ENCODE results near the gene NKX1-1. TPM values are rescaled to one million over a fixed set of nuclear protein-coding genes. Genes with fewer than 3 reads are reported as not detected.

Gene NKX1-1
- total RNA-seq, 4 donors from 2014 or later = not detected

DNA sequence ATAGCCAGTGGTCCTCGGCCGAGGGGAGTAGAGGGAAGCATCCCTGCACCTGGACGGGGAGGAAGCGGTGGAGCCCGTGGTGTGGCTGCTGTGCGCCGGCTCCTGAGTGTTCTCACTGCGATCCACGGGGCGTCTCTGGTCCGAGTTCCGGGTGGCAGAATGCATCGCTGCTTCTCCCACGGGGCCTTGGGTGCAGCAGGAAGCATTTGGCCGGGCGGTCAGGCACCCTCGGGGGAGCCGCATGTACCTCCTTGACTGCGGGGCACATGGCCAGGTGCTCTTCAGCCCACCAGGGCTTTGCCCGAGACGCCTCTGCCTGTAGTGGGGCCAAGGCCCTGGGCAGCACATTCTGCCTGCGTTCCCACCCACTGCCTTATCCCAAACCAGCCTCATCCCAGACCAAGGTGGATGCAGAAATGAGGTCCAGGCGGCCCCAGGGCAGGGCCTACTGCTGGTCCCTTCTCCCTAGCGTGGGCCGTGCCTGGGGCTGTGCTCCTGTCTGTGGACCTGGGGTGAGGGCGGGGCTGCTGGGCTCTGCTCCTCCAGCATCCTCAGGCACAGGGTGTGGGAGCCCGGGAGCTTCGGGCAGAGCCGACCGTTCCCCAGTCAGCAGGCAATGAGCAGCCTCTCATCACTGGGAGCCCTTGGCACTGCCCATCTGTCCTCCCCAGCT is 27.5 kb downstream of the NKX1-1 start:
- Histone ChIP-seq H3K9me3 (no peaks in the 10 kb centered on the region), H3K27me3 (no peaks in the 10 kb centered on the region), H3K4me1 (no peaks in the 10 kb centered on the region), H3K27ac (no peak overlapping the region), H3K36me3 (peaks cover 0 to 94% of the 10 kb centered on the region in 2 donors), H3K4me3 (no peak overlapping the region)
- no peak for ATAC-seq
- TF ChIP-seq POLR2A (IDR thresholded peaks at IDR 0.05) (no peak), EP300 (IDR thresholded peaks at IDR 0.05) (no peak), POLR2AphosphoS5 (IDR thresholded peaks at IDR 0.05) (no peak)
- TF ChIP-seq, protein P1, sequence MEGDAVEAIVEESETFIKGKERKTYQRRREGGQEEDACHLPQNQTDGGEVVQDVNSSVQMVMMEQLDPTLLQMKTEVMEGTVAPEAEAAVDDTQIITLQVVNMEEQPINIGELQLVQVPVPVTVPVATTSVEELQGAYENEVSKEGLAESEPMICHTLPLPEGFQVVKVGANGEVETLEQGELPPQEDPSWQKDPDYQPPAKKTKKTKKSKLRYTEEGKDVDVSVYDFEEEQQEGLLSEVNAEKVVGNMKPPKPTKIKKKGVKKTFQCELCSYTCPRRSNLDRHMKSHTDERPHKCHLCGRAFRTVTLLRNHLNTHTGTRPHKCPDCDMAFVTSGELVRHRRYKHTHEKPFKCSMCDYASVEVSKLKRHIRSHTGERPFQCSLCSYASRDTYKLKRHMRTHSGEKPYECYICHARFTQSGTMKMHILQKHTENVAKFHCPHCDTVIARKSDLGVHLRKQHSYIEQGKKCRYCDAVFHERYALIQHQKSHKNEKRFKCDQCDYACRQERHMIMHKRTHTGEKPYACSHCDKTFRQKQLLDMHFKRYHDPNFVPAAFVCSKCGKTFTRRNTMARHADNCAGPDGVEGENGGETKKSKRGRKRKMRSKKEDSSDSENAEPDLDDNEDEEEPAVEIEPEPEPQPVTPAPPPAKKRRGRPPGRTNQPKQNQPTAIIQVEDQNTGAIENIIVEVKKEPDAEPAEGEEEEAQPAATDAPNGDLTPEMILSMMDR (IDR thresholded peaks at IDR 0.05) = no peak
- WGBS, 2 donors (ENCODE audit: low coverage in 1 of 2) = no CpG with 5 or more reads among the region's 30 CpGs

DNA sequence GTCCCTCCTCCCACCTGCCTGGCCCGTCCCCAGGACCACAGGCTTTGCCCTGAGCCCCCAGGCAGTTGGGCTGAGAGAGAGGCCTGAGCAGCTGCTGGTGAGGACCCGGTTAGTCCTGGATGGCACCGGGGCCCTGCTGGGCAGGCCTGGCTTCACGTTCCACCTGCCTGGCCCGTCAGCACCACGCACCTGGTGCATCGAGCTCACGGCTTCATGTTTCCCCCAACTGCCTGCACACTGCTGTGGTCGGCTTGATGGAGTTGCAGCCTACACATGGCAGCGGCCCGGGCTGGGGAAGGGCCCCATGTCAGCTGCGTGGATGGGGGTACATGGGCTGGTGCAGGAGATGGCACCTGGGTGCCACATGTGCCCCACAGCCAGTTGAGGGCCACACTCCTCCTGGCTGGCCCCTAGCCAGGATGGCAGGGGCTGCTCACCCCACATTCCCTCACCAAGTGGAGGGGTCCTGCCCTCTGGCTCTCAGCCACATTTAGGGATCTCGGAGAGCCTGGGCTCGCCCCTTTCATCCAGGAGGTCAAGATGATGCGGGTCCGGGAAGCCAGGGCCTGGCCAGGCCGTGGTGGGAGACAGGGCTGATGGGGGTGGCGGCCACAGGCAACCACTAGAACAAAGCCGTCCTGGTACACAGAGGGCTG is 28.5 kb downstream of the NKX1-1 start:
- no peak overlapping the region for H3K27ac ChIP-seq
- no peaks in the 10 kb centered on the region for H3K27me3 ChIP-seq
- no CpG with 5 or more reads among the region's 19 CpGs for WGBS, 2 donors (ENCODE audit: low coverage in 1 of 2)
- TF ChIP-seq, protein P1 (IDR thresholded peaks at IDR 0.05) = no peak
- no peak for TF ChIP-seq EP300 (IDR thresholded peaks at IDR 0.05)
- H3K4me1 ChIP-seq = no peaks in the 10 kb centered on the region
- ATAC-seq = no peak
- H3K4me3 ChIP-seq = no peak overlapping the region
- H3K9me3 ChIP-seq = no peaks in the 10 kb centered on the region
- peaks cover 0 to 94% of the 10 kb centered on the region in 2 donors for H3K36me3 ChIP-seq

DNA sequence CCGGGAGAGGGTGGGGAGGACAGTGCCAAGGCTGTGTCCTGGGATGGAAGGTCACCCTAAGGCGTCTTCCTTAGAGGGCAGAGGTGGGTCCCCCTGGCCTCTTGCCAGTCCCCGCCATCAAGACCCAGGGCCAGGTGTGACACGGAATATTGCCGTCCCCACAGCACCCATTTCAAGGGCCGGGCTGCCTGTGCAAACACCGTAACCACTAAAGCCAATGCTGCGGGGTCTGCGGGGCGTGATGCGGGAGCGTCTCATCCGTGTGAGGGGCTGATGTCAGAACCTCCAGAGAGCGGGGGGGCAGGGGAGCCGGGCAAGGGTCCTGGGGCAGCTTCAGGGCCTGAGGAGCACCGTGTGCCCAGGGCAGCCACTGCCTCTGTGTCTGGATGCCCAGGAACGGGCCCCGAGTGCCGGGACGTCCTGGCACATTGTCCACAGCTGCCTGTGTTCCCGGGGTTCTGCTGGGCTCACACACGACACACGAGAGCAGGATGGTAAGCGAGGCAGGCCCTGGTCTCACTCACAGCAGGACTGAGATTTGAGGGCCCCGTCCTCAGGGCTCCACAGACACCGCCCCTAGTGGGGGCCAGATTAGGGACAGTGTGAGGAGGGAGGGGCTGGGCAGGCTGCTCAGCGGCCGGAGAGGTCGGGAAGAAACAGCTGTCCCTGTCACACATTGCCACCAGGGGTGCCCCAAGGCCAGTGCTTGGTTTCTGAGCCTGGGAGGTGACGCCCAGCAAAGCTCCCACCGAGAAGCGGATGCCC is 29.2 kb downstream of the NKX1-1 start:
- no peak for TF ChIP-seq POLR2A (IDR thresholded peaks at IDR 0.05)
- TF ChIP-seq, protein P1 (IDR thresholded peaks at IDR 0.05) = no peak
- TF ChIP-seq EP300 (IDR thresholded peaks at IDR 0.05) = no peak
- TF ChIP-seq POLR2AphosphoS5 (IDR thresholded peaks at IDR 0.05) = no peak
- H3K36me3 ChIP-seq = peaks cover 0 to 94% of the 10 kb centered on the region in 2 donors
- no peak overlapping the region for H3K27ac ChIP-seq
- ATAC-seq = no peak
- H3K4me3 ChIP-seq = no peak overlapping the region
- no CpG with 5 or more reads among the region's 32 CpGs for WGBS, 2 donors (ENCODE audit: low coverage in 1 of 2)
- H3K4me1 ChIP-seq = no peaks in the 10 kb centered on the region
- H3K9me3 ChIP-seq = no peaks in the 10 kb centered on the region
- H3K27me3 ChIP-seq = no peaks in the 10 kb centered on the region

DNA sequence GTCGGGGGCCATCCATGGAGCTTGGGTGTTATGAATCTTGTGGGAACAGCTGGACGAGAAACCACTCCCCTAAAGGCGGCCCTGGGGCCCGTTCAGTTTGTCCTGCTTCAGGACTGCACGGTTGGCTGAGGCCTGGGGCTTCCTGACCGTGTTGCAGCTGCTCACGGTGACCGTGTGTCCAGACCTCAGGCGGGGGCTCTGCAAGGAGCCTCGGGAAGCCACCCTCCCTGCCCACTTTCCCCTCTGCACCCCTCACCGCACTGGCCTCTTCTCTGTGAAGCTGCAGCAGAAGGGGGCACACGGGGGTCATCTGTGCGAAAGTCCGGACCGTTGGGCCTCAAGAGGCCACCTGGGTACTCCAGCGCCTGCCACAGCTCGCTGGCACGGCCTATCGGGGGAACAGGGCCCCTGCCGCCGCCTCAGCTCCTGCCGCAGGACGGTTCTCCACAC is 29.8 kb downstream of the NKX1-1 start:
- TF ChIP-seq, protein P1 (IDR thresholded peaks at IDR 0.05) = no peak
- TF ChIP-seq POLR2A (IDR thresholded peaks at IDR 0.05) = no peak
- WGBS, 2 donors (ENCODE audit: low coverage in 1 of 2) = no CpG with 5 or more reads among the region's 23 CpGs
- no peaks in the 10 kb centered on the region for H3K9me3 ChIP-seq

More for the DNA sequence above, 29.8 kb downstream of the NKX1-1 start:
- ATAC-seq = no peak
- peaks cover 0 to 94% of the 10 kb centered on the region in 2 donors for H3K36me3 ChIP-seq
- no peak overlapping the region for H3K4me3 ChIP-seq
- H3K4me1 ChIP-seq = no peaks in the 10 kb centered on the region
- no peaks in the 10 kb centered on the region for H3K27me3 ChIP-seq
- no peak overlapping the region for H3K27ac ChIP-seq

All from gastroesophageal sphincter (tissue), 4 donors.